ENCODE measurements around the gene PTN.

DNA sequence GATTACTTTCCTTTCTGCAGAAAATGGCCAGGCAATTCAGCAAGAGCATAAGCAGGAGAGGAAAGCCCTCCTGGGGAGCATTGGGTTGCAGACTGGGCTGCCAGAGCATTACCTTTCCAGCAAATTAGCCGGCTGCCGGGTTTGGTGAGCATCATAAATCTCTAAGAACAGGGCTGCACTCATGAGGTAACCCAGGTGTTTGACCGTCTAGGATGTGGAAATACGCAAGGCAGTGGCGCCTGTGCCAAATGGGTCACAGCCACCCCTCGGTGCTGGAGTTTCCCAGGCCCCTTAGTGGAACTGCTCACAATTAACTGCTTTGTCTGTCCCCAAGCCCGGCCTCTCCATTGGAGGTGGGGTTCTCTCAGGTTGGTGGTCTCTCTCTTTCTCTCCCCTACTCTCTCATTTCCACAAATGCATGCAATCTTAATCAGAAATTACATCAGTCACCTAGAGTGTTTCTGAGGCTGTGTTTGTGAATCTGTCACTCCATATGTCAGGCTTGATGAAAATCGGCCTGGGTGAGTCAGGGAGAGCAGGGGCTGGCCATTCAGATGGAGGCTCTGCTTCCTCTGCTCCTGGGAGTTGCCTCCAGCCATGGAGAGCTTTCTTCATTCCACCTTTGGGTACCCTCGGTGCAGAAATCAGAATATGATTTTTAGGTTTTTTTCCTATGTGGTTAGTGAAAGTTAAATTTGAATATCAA, 26.7 kb downstream of the PTN start:
- TF ChIP-seq CTCF (IDR thresholded peaks at IDR 0.05) = no peak
- no peak for TF ChIP-seq EZH2 (IDR thresholded peaks at IDR 0.05)
